Keratinocyte (primary cell): Measurements from ENCODE around the gene SNAPC1.

Source experiments
- EZH2 ChIP-seq: IDR thresholded peaks from one replicate; pipeline ENCODE4 v1.6.1; 2012; ENCODE audit warnings: inconsistent platforms, mild to moderate bottlenecking, low read length, moderate library complexity
- TF ChIP-seq, protein P1 (sequence below), 3 experiments: IDR thresholded peaks in 1 of 3; conservative IDR thresholded peaks in 1 of 3; optimal IDR thresholded peaks in 1 of 3; 2 replicates in 2 of 3; 3 replicates in 1 of 3; pipeline versions ENCODE3 to v1.5.1; 2011; ENCODE audit warnings: low read length in 3 of 3, mild to moderate bottlenecking in 3 of 3, moderate library complexity in 2 of 3, control low read depth in 1 of 3, inconsistent platforms in 1 of 3; ENCODE audit not compliant: insufficient read depth in 2 of 3; ENCODE audit errors: extremely low read depth in 1 of 3

- TF ChIP-seq, protein P1, sequence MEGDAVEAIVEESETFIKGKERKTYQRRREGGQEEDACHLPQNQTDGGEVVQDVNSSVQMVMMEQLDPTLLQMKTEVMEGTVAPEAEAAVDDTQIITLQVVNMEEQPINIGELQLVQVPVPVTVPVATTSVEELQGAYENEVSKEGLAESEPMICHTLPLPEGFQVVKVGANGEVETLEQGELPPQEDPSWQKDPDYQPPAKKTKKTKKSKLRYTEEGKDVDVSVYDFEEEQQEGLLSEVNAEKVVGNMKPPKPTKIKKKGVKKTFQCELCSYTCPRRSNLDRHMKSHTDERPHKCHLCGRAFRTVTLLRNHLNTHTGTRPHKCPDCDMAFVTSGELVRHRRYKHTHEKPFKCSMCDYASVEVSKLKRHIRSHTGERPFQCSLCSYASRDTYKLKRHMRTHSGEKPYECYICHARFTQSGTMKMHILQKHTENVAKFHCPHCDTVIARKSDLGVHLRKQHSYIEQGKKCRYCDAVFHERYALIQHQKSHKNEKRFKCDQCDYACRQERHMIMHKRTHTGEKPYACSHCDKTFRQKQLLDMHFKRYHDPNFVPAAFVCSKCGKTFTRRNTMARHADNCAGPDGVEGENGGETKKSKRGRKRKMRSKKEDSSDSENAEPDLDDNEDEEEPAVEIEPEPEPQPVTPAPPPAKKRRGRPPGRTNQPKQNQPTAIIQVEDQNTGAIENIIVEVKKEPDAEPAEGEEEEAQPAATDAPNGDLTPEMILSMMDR (optimal IDR thresholded peaks at IDR 0.05 in 1 of 3, IDR thresholded peaks at IDR 0.05 in 1 of 3, conservative IDR thresholded peaks at IDR 0.05 in 1 of 3; ENCODE audit: extremely low read depth in 1 of 3, insufficient read depth in 2 of 3, low read length in 3 of 3) = no peak
- no peak for TF ChIP-seq EZH2
Measured at GRCh38 chr14:61744238-61744637, 18.0 kb upstream of the SNAPC1 start.
